NCI-H524 (cell line): ENCODE results near the gene MARCKSL1.
"Not testable (repeated sequence)": the region's sequence is repeated elsewhere in the genome, so short reads cannot be mapped to it uniquely, and the experiment has no call there.

Source experiments
- DNase-seq, 2 experiments: peaks; one replicate each; lab custom pipeline; 2025; lab: John Stamatoyannopoulos, UW

The MARCKSL1 gene

GRCh38 chr1:32289256-32289655 lies 46.8 kb downstream of the MARCKSL1 start:
- DNase-seq = no peak

GRCh38 chr1:32286763-32287162 lies 49.3 kb downstream of the MARCKSL1 start:
- DNase-seq = no peak

GRCh38 chr1:32285658-32286057 lies 50.4 kb downstream of the MARCKSL1 start:
- DNase-seq = no peak

GRCh38 chr1:32284777-32285176 lies 51.3 kb downstream of the MARCKSL1 start:
- DNase-seq = not testable (repeated sequence)
